Ectodermal cell (in vitro differentiated cells): ENCODE data around the gene CCT6B.

Experiments
- H3K27ac ChIP-seq: 2 replicates; pipeline ENCODE4 v1.7.0; 2013; ENCODE audit warnings: mild to moderate bottlenecking, low read depth, low read length; ENCODE audit not compliant: insufficient read depth, poor library complexity, severe bottlenecking
- H3K27me3 ChIP-seq: 2 replicates; pipeline ENCODE4 v1.7.0; 2013; ENCODE audit warnings: mild to moderate bottlenecking, low read length; ENCODE audit not compliant: insufficient read depth, control insufficient read depth, poor library complexity, severe bottlenecking
- H3K36me3 ChIP-seq: one replicate; pipeline ENCODE4 v1.7.0; 2013; ENCODE audit warnings: low read length; ENCODE audit not compliant: control insufficient read depth, insufficient read depth
- H3K4me1 ChIP-seq: one replicate; pipeline ENCODE4 v1.7.0; 2013; ENCODE audit warnings: low read length; ENCODE audit not compliant: control insufficient read depth, insufficient read depth
- H3K4me3 ChIP-seq: 2 replicates; pipeline ENCODE4 v1.7.0; 2013; ENCODE audit warnings: low read depth, low read length, control low read depth; ENCODE audit not compliant: insufficient read depth
- H3K9me3 ChIP-seq: 2 replicates; pipeline ENCODE4 v1.7.0; 2013; ENCODE audit warnings: mild to moderate bottlenecking, low read length, moderate library complexity; ENCODE audit not compliant: control insufficient read depth
- WGBS, 2 experiments: methylation state at CpG; one replicate each; pipeline ENCODE4 v1.1.7; 2013; ENCODE audit warnings: missing lambda C conversion rate in 2 of 2; 5-methylcytosine and 5-hydroxymethylcytosine counted together

The CCT6B gene

GRCh38 chr17:34926661-34927060 lies 34.6 kb downstream of the CCT6B start:
- H3K4me1 ChIP-seq, result no peaks in the 10 kb centered on the region
- no peaks in the 10 kb centered on the region for H3K9me3 ChIP-seq
- WGBS, 2 experiments, result 87 to 88% methylated on average over 3 of the region's 3 CpGs
- H3K27ac ChIP-seq, result no peak overlapping the region
- H3K4me3 ChIP-seq, result no peak overlapping the region
- H3K36me3 ChIP-seq, result no peaks in the 10 kb centered on the region
- no peaks in the 10 kb centered on the region for H3K27me3 ChIP-seq

- no peaks in the 10 kb centered on the region for H3K9me3 ChIP-seq
- H3K27ac ChIP-seq, result no peak overlapping the region
- no peak overlapping the region for H3K4me3 ChIP-seq
- 83 to 96% methylated on average over 4 of the region's 4 CpGs for WGBS, 2 experiments
- no peaks in the 10 kb centered on the region for H3K4me1 ChIP-seq
- H3K27me3 ChIP-seq, result no peaks in the 10 kb centered on the region
- no peaks in the 10 kb centered on the region for H3K36me3 ChIP-seq
Measured at GRCh38 chr17:34920676-34921075, 40.6 kb downstream of the CCT6B start.

GRCh38 chr17:34917381-34917780 lies 43.9 kb downstream of the CCT6B start:
- Histone ChIP-seq H3K9me3 (no peaks in the 10 kb centered on the region), H3K36me3 (no peaks in the 10 kb centered on the region), H3K4me3 (no peak overlapping the region), H3K4me1 (no peaks in the 10 kb centered on the region), H3K27ac (no peak overlapping the region), H3K27me3 (no peaks in the 10 kb centered on the region)
- WGBS, 2 experiments, result 93 to 95% methylated on average over 1 of the region's 1 CpG

- Histone ChIP-seq H3K27ac (no peak overlapping the region), H3K27me3 (no peaks in the 10 kb centered on the region), H3K36me3 (no peaks in the 10 kb centered on the region), H3K9me3 (no peaks in the 10 kb centered on the region), H3K4me1 (no peaks in the 10 kb centered on the region), H3K4me3 (no peak overlapping the region)
- WGBS, 2 experiments, result 82 to 90% methylated on average over 1 of the region's 2 CpGs
Measured at GRCh38 chr17:34916120-34916519, 45.1 kb downstream of the CCT6B start.

- Histone ChIP-seq H3K4me3 (no peak overlapping the region), H3K4me1 (no peaks in the 10 kb centered on the region), H3K27ac (no peak overlapping the region), H3K36me3 (no peaks in the 10 kb centered on the region), H3K27me3 (no peaks in the 10 kb centered on the region), H3K9me3 (no peaks in the 10 kb centered on the region)
- WGBS, 2 experiments, result 42 to 58% methylated on average over 1 of the region's 1 CpG
Measured at GRCh38 chr17:34913001-34913400, 48.3 kb downstream of the CCT6B start.

GRCh38 chr17:34909040-34909439 lies 52.2 kb downstream of the CCT6B start:
- H3K27me3 ChIP-seq, result no peaks in the 10 kb centered on the region
- no peak overlapping the region for H3K4me3 ChIP-seq
- H3K9me3 ChIP-seq, result no peaks in the 10 kb centered on the region
- H3K4me1 ChIP-seq, result no peaks in the 10 kb centered on the region
- no peak overlapping the region for H3K27ac ChIP-seq
- H3K36me3 ChIP-seq, result no peaks in the 10 kb centered on the region
- WGBS, 2 experiments, result 97 to 98% methylated on average over 4 to 5 of the region's 5 CpGs

- H3K27me3 ChIP-seq, result peaks cover 7% of the 10 kb centered on the region
- H3K36me3 ChIP-seq, result no peaks in the 10 kb centered on the region
- no peak overlapping the region for H3K4me3 ChIP-seq
- no peaks in the 10 kb centered on the region for H3K9me3 ChIP-seq
- no peak overlapping the region for H3K27ac ChIP-seq
- WGBS, 2 experiments, result 52 to 67% methylated on average over 3 to 4 of the region's 4 CpGs
- peaks cover 5% of the 10 kb centered on the region for H3K4me1 ChIP-seq
Measured at GRCh38 chr17:34902831-34903547, 58.3 kb downstream of the CCT6B start.

GRCh38 chr17:34899643-34900291 lies 61.5 kb downstream of the CCT6B start:
- H3K36me3 ChIP-seq, result no peaks in the 10 kb centered on the region
- H3K4me3 ChIP-seq, result no peak overlapping the region
- H3K27me3 ChIP-seq, result peaks cover 23% of the 10 kb centered on the region
- 80 to 92% methylated on average over 6 of the region's 6 CpGs for WGBS, 2 experiments
- H3K4me1 ChIP-seq, result peaks cover 5% of the 10 kb centered on the region
- no peak overlapping the region for H3K27ac ChIP-seq
- H3K9me3 ChIP-seq, result no peaks in the 10 kb centered on the region

- Histone ChIP-seq H3K27me3 (peaks cover 35% of the 10 kb centered on the region), H3K9me3 (no peaks in the 10 kb centered on the region), H3K36me3 (no peaks in the 10 kb centered on the region), H3K27ac (no peak overlapping the region), H3K4me3 (no peak overlapping the region), H3K4me1 (no peaks in the 10 kb centered on the region)
- WGBS, 2 experiments, result 38 to 43% methylated on average over 5 of the region's 5 CpGs
Measured at GRCh38 chr17:34895383-34895782, 65.9 kb downstream of the CCT6B start.

- Histone ChIP-seq H3K27ac (no peak overlapping the region), H3K9me3 (no peaks in the 10 kb centered on the region), H3K4me1 (no peaks in the 10 kb centered on the region), H3K27me3 (peaks cover 35% of the 10 kb centered on the region), H3K4me3 (no peak overlapping the region), H3K36me3 (no peaks in the 10 kb centered on the region)
- WGBS, 2 experiments, result 72 to 81% methylated on average over 3 to 4 of the region's 4 CpGs
Measured at GRCh38 chr17:34894964-34895363, 66.3 kb downstream of the CCT6B start.
